Breast epithelium (tissue), 4 donors: Measurements from ENCODE around the gene NEURL1. TPM values are rescaled to one million over a fixed set of nuclear protein-coding genes. Genes with fewer than 3 reads are reported as not detected.
A peak's percentile ranks its signal among the peaks of the same experiment; 100 is the strongest.

Experiments
- DNase-seq, 2 donors: peaks; one replicate each; pipeline ENCODE4 v3.0.0-alpha.2; 2019; ENCODE audit warnings: low spot score in 2 of 2
- H3K27ac ChIP-seq, 2 donors: fragments of 200-600 bp; sonication (generic) in 1 of 2; one replicate each; pipeline ENCODE4 v1.5.1; 2016 to 2019; ENCODE audit warnings: mild to moderate bottlenecking in 1 of 2
- H3K27me3 ChIP-seq, 2 donors: fragments of 200-600 bp; sonication (generic) in 1 of 2; one replicate each; pipeline versions ENCODE4 v1.5.1 to v1.6.0; 2017 to 2019; ENCODE audit warnings: control low read depth in 1 of 2, mild to moderate bottlenecking in 1 of 2
- H3K36me3 ChIP-seq: fragments of 200-600 bp; one replicate; pipeline ENCODE4 v1.5.1; 2019
- H3K4me1 ChIP-seq, 2 donors: fragments of 200-600 bp; sonication (generic); one replicate each; pipeline ENCODE4 v1.5.1; 2016 to 2019; ENCODE audit warnings: control low read depth in 1 of 2
- H3K4me3 ChIP-seq, 3 donors: fragments of 200-600 bp; sonication (generic); 1 replicate in 2 of 3; 2 replicates in 1 of 3; pipeline ENCODE4 v1.5.1; 2016 to 2019; ENCODE audit warnings: mild to moderate bottlenecking in 3 of 3, moderate library complexity in 2 of 3
- H3K9me3 ChIP-seq, 2 donors: fragments of 200-600 bp; sonication (generic) in 1 of 2; one replicate each; pipeline ENCODE4 v1.5.1; 2016 to 2019; ENCODE audit warnings: control low read depth in 1 of 2
- POLR2A ChIP-seq: fragments of 450-650 bp; IDR thresholded peaks from one replicate; pipeline ENCODE4 v1.6.1; 2016; ENCODE audit warnings: antibody characterized with exemption, mild to moderate bottlenecking, moderate library complexity
- POLR2AphosphoS5 ChIP-seq, 3 donors: sonication (generic); formaldehyde crosslinking; IDR thresholded peaks; one replicate each; pipeline ENCODE4 v1.6.1; 2017; ENCODE audit warnings: antibody characterized with exemption in 3 of 3
- intact Hi-C: fragments of 100-400 bp; cut with DNase I; formaldehyde crosslinking; loops from one replicate; pipeline ENCODE4 v1.15.1; 2023; ENCODE audit warnings: low total_unique reads
- total RNA-seq, 3 donors: library from RNA; depleted of rRNA; stranded (reverse); fragments of >200 nt; gene quantifications; one replicate each; pipeline ENCODE4 v1.1.0, GENCODE V29; 2016
- TF ChIP-seq, protein P1 (sequence below), 3 donors: fragments of 450-650 bp; IDR thresholded peaks; one replicate each; pipeline ENCODE4 v1.5.1; 2016 to 2017; ENCODE audit warnings: antibody characterized with exemption in 3 of 3, mild to moderate bottlenecking in 3 of 3, moderate library complexity in 3 of 3

NEURL1 gene
- total RNA-seq, 3 donors from 2014 or later, result 0.16 to 1.5 (median 0.33) TPM

DNA sequence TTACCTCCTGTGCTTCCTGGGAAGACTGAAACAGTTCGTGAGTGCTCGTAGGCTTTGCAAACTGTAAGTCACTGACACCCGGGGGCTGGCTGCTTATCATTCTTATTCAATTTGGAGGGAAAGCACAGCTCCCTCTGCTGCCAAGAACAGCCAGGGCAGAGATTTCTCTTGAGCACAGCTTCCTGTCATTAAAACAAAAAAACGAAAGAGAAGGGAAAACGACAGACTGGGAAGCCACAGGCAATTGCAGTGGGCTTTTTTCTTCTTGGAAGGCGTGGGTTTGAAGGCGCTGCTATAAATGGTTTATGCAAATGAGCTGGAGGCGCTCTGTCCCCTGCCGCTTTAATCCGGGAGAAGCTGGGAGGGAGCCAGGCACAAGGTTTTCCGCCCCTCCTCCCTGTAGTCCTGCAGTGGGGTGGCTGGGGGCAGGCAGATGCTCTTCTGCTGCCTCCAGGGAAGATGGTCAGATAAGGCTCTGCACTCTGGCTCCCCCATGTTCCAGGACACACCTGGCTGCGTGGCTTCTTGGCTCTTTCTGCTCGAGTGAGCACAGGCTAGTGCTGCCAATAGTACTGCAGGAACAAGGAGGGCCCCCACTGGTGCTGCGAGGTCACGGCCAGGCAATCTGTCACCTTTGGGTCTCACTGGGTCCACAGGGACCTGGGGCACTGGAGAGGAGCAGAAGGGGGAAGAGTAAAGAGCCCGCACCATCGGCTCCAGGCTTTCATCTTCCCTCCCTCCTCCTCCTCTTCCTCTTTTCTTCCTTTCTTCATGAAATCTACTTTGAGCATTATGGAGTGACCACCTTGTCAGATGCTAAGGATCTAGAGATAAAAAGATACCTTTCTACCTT is 49.5 kb downstream of the NEURL1 start:
- intact Hi-C loops, result no loop called here
- DNase-seq, result no peak
- TF ChIP-seq POLR2AphosphoS5 (IDR thresholded peaks at IDR 0.05), result no peak
- TF ChIP-seq, protein P1, sequence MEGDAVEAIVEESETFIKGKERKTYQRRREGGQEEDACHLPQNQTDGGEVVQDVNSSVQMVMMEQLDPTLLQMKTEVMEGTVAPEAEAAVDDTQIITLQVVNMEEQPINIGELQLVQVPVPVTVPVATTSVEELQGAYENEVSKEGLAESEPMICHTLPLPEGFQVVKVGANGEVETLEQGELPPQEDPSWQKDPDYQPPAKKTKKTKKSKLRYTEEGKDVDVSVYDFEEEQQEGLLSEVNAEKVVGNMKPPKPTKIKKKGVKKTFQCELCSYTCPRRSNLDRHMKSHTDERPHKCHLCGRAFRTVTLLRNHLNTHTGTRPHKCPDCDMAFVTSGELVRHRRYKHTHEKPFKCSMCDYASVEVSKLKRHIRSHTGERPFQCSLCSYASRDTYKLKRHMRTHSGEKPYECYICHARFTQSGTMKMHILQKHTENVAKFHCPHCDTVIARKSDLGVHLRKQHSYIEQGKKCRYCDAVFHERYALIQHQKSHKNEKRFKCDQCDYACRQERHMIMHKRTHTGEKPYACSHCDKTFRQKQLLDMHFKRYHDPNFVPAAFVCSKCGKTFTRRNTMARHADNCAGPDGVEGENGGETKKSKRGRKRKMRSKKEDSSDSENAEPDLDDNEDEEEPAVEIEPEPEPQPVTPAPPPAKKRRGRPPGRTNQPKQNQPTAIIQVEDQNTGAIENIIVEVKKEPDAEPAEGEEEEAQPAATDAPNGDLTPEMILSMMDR (IDR thresholded peaks at IDR 0.05), result peak in 1 of 3 donors; percentile 9
- H3K27ac ChIP-seq, result no peak overlapping the region
- H3K4me1 ChIP-seq, result peaks cover 0 to 8% of the 10 kb centered on the region in 2 donors
- no peaks in the 10 kb centered on the region for H3K9me3 ChIP-seq
- no peaks in the 10 kb centered on the region for H3K27me3 ChIP-seq
- peak overlapping the region; percentile 33 to 54 (median 42) for H3K4me3 ChIP-seq
- H3K36me3 ChIP-seq, result no peaks in the 10 kb centered on the region

DNA sequence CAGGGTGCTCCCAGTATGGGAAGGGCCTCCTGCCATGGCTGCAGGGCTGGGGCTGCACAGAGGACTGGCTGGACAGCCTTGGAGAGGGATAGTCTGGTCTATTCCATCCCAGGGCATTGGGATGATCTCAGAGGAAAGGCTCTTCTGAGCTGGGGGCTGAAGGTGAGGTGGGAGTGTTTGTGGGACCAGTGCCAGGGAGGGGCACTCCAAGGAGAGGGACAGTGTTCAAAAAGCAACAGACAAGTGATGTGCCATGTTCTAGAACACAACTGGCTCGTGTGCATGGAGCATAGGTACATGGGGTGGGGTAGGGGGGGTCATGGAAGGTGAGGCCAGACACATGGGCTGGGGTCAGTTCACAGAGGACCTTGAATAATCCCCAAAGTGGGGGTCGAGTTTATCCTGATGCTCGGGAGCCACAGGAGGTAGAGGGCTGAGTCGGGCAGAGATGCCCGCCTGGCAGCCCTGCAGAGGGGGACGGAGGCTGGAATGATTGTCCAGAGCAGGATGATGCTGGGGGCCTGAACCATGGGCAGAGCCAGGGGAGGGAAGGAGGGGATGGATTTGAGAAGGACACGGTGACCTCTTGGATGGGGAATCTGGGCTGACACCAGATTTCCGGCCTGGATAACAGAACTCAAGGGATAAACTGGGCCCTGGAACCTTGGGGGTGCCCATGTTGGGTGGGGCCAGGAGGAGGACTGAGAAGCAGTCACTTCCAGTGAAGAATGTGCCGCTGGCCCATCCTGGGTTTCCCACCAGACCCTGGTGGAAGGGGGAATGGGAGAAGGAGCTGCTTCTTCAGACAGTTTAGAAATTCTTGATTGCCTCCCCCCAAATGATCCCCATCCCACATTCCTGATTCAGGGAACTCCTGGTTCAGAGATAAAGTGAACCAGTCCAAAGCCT is 50.4 kb downstream of the NEURL1 start:
- no peaks in the 10 kb centered on the region for H3K9me3 ChIP-seq
- no peaks in the 10 kb centered on the region for H3K36me3 ChIP-seq
- peaks cover 0 to 8% of the 10 kb centered on the region in 2 donors for H3K4me1 ChIP-seq
- TF ChIP-seq, protein P1 (IDR thresholded peaks at IDR 0.05), result no peak
- TF ChIP-seq POLR2AphosphoS5 (IDR thresholded peaks at IDR 0.05) (no peak), POLR2A (no peak)
- no peak overlapping the region for H3K27ac ChIP-seq
- H3K27me3 ChIP-seq, result no peaks in the 10 kb centered on the region
- no peak for DNase-seq
- no peak overlapping the region for H3K4me3 ChIP-seq
- intact Hi-C loops, result no loop called here

DNA sequence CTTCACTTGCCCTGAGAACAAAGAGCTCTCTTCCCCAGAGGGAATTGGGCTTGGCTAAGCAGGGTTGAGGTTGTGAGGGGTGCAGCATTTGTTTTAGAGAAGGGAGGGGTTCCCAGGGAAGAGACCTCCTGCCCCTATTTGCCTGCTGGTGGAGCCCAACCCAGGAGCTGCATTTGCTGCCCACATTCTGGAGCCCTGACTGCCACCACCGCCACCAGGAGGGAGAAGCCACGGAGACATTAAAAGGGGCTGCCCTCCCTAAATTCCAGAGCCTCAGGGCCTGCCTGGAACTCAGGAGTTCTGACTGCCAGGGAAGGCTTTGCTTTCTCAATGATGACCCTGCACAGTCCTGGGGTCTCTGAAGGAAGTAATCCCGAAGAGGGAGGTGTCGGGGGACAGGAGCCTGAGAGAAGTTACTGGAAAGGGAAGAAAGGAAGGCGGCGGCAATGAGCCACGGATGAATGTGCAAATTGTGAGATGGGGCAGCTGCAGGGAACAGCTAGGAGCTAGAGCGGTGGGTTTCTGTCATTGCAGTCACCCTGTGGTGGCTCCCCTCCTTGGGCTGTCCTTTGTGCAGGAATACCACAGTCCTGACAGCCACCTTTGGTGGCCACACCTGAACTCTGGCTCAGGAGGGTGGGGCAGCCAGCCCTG is 51.3 kb downstream of the NEURL1 start:
- DNase-seq, result no peak
- no peaks in the 10 kb centered on the region for H3K27me3 ChIP-seq
- H3K27ac ChIP-seq, result no peak overlapping the region
- no peak overlapping the region for H3K4me3 ChIP-seq
- TF ChIP-seq, protein P1 (IDR thresholded peaks at IDR 0.05), result no peak
- TF ChIP-seq POLR2AphosphoS5 (IDR thresholded peaks at IDR 0.05), result no peak
- no peak for TF ChIP-seq POLR2A
- H3K36me3 ChIP-seq, result no peaks in the 10 kb centered on the region
- H3K4me1 ChIP-seq, result peaks cover 0 to 8% of the 10 kb centered on the region in 2 donors
- no peaks in the 10 kb centered on the region for H3K9me3 ChIP-seq
- intact Hi-C loops, result no loop called here

DNA sequence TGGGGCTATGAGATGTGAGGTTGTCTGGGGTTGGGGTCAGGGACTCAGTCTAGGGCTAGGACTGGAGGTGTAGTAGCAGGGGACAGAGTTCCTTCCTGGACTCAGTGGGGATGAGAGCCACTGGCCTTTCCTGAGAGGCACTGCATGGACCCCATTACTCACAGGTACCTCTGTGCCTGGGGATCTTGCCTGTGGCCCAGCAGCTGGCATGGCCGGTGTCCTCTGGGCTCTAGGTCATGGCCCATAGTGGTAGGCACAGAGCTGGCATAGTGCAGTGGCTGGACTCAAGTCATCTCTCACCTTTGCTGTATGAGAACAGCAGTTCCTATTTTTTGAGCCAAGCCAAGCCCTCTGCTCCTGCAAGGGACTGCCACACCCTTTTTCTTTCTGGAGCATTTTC is 51.9 kb downstream of the NEURL1 start:
- no peaks in the 10 kb centered on the region for H3K9me3 ChIP-seq
- peak in 1 of 2 donors; percentile 12 for DNase-seq
- H3K4me1 ChIP-seq, result peaks cover 0 to 8% of the 10 kb centered on the region in 2 donors
- no peaks in the 10 kb centered on the region for H3K36me3 ChIP-seq
- no peak overlapping the region for H3K4me3 ChIP-seq
- no peak for TF ChIP-seq POLR2AphosphoS5 (IDR thresholded peaks at IDR 0.05)
- TF ChIP-seq POLR2A, result no peak
- TF ChIP-seq, protein P1 (IDR thresholded peaks at IDR 0.05), result no peak
- intact Hi-C loops, result no loop called here
- H3K27me3 ChIP-seq, result no peaks in the 10 kb centered on the region
- no peak overlapping the region for H3K27ac ChIP-seq
